MCF 10A (cell line): ENCODE results near the gene CAMSAP1. TPM values are rescaled to one million over a fixed set of nuclear protein-coding genes. Genes with fewer than 3 reads are reported as not detected.

Experiments used
- BruUV-seq: library from RNA; stranded (reverse); fragments of 400-500 nt; replicated peaks from 2 replicates; lab custom pipeline; 2021; lab: Mats Ljungman, UMichigan
- CTCF ChIA-PET: fragments of 300-600 bp; sonication (Branson Sonifier 250); formaldehyde crosslinking; extraction: SDS; loops from one replicate; lab custom pipeline; 2021; ENCODE audit warnings: antibody characterized with exemption, inconsistent platforms; lab: Yijun Ruan, JAX
- POLR2A ChIA-PET: fragments of 300-600, 350-650 bp; sonication (Branson Sonifier 250); formaldehyde crosslinking; extraction: SDS; loops from one replicate; lab custom pipeline; 2020; ENCODE audit warnings: antibody characterized with exemption, inconsistent platforms; lab: Yijun Ruan, JAX
- DNase-seq: peaks from one replicate; pipeline ENCODE4 v3.0.0-alpha.2; 2018; ENCODE audit not compliant: unreplicated experiment
- H3K27ac Mint-ChIP-seq: one replicate; pipeline ENCODE4 v1.8.0; 2022; ENCODE audit warnings: mild to moderate bottlenecking, low read depth, mixed read lengths; ENCODE audit not compliant: unreplicated experiment
- H3K27me3 Mint-ChIP-seq: one replicate; pipeline ENCODE4 v1.8.0; 2022; ENCODE audit warnings: mixed read lengths; ENCODE audit not compliant: insufficient read depth, unreplicated experiment
- H3K36me3 Mint-ChIP-seq: one replicate; pipeline ENCODE4 v1.8.0; 2022; ENCODE audit warnings: mild to moderate bottlenecking, moderate library complexity, mixed read lengths; ENCODE audit not compliant: insufficient read depth, unreplicated experiment
- H3K4me1 Mint-ChIP-seq: one replicate; pipeline ENCODE4 v1.8.0; 2022; ENCODE audit warnings: mixed read lengths; ENCODE audit not compliant: insufficient read depth, unreplicated experiment
- H3K4me3 Mint-ChIP-seq: one replicate; pipeline ENCODE4 v1.8.0; 2022; ENCODE audit warnings: mild to moderate bottlenecking, moderate library complexity, mixed read lengths; ENCODE audit not compliant: unreplicated experiment
- H3K9me3 Mint-ChIP-seq: one replicate; pipeline ENCODE4 v1.8.0; 2022; ENCODE audit warnings: mixed read lengths; ENCODE audit not compliant: unreplicated experiment
- intact Hi-C: fragments of 100-400 bp; cut with micrococcal nuclease; formaldehyde crosslinking; loops from 2 replicates; pipeline ENCODE4 v1.14.1; 2022
- total RNA-seq: library from RNA; stranded (reverse); gene quantifications from 2 replicates; pipeline ENCODE4 v1.2.3, GENCODE V29; 2022
- TF ChIP-seq, protein P1 (sequence below): fragments of 200-600 bp; IDR thresholded peaks from one replicate; pipeline ENCODE4 v1.8.0; 2022; ENCODE audit warnings: antibody characterized with exemption, mild to moderate bottlenecking; ENCODE audit not compliant: unreplicated experiment

Gene CAMSAP1
- total RNA-seq, 1 experiment from 2014 or later = 39.5 TPM

DNA sequence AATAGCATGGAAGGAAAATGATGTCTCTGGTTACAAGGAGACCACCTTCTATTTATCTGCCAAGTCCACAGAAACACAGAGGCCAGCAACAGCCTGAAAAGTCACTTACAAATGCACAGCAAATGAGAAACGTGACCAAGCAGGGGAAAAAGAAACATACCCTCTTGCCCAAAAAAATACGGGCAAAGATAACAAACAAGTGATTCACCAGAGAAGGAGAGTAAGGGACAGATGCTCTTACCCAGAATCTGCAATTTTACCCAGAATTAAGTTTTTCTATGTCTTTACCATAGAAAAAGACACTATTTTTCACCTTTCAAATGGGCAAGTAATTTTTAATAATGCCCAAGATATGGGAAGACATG, 28.1 kb downstream of the CAMSAP1 start:
- intact Hi-C loops = no loop called here

DNA sequence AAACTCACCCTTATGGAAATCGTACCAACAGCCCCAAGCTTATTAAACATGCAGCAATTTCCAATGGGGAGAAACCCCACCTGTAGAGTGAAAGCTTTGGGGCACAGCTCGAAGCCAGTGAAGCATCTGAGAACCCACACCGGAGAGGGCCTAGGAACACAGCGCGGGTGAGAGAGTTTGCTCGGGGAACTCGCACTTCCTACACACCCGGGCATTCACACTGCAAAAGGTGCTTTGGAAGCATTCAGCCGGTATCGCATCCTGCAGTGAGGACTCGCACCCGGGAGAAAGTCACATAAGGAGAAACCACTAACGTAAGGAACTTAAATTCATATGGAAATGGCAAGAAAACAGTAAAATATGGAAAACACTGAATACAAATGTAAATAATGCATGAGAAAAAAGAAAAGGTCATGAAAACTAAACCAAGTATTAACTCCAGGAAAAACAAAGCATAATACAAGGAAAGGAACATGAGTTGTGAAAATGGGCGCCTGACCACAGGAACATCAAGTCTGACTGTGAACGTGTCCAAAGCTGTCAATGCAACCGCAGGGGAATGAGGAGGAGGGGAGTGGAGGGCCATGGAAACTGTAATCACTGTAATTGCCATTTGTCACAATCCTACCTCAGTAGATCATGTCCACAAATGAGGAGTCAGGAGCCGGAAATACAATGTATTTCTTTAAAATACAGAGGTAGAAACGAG, 28.7 kb downstream of the CAMSAP1 start:
- no peak for DNase-seq
- TF ChIP-seq, protein P1, sequence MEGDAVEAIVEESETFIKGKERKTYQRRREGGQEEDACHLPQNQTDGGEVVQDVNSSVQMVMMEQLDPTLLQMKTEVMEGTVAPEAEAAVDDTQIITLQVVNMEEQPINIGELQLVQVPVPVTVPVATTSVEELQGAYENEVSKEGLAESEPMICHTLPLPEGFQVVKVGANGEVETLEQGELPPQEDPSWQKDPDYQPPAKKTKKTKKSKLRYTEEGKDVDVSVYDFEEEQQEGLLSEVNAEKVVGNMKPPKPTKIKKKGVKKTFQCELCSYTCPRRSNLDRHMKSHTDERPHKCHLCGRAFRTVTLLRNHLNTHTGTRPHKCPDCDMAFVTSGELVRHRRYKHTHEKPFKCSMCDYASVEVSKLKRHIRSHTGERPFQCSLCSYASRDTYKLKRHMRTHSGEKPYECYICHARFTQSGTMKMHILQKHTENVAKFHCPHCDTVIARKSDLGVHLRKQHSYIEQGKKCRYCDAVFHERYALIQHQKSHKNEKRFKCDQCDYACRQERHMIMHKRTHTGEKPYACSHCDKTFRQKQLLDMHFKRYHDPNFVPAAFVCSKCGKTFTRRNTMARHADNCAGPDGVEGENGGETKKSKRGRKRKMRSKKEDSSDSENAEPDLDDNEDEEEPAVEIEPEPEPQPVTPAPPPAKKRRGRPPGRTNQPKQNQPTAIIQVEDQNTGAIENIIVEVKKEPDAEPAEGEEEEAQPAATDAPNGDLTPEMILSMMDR = no peak
- H3K27me3 Mint-ChIP-seq = no peaks in the 10 kb centered on the region
- ChIA-PET POLR2A (no interaction called here), CTCF (no interaction called here)
- no peaks in the 10 kb centered on the region for H3K36me3 Mint-ChIP-seq
- no peak overlapping the region for H3K4me3 Mint-ChIP-seq
- peaks cover 14% of the 10 kb centered on the region for H3K4me1 Mint-ChIP-seq
- H3K9me3 Mint-ChIP-seq = no peaks in the 10 kb centered on the region
- no TSS peak for BruUV-seq
- no peak overlapping the region for H3K27ac Mint-ChIP-seq
- intact Hi-C loops = no loop called here

More for the DNA sequence above, 28.1 kb downstream of the CAMSAP1 start:
- TF ChIP-seq, protein P1 = no peak
- ChIA-PET POLR2A (no interaction called here), CTCF (no interaction called here)
- H3K4me1 Mint-ChIP-seq = peaks cover 15% of the 10 kb centered on the region
- H3K27me3 Mint-ChIP-seq = no peaks in the 10 kb centered on the region
- DNase-seq = no peak
- H3K4me3 Mint-ChIP-seq = no peak overlapping the region
- H3K36me3 Mint-ChIP-seq = no peaks in the 10 kb centered on the region
- H3K27ac Mint-ChIP-seq = no peak overlapping the region
- no peaks in the 10 kb centered on the region for H3K9me3 Mint-ChIP-seq
- BruUV-seq = no TSS peak

DNA sequence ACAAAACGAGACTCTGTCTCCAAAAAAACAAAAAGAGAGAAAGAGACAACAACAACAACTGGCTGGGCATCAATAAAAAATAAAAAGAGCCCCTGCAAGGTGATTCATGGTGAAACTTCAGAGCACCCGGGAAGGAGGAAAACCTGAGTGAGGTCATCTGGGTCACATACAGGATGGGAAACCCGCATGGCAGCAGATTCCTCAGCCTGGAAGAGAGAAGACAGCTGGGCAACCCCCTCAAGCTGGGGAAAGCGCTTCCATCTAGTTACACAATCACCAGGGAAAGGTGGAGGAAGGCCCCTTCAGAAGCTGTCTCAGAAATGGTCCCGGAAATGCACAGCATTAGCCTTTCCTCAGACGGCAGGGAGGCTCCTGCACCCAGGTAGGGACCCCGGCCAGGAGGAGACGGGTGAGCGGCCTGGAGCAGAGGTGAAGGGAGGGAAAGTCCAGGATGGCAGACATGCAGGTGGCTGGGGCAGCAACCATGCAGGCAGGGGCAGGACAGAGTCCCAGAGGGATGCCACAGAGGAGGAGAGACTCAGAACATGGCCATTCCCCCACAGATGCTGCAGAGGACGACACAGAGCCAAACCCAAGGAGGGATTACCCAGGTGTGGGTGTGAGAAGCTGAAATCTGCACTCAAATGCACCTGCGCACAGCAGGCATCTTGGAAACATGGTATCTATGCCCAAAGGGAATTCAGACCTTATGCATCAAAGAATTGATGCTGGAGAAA, 29.4 kb downstream of the CAMSAP1 start:
- Mint-ChIP-seq H3K9me3 (no peaks in the 10 kb centered on the region), H3K27ac (no peak overlapping the region), H3K4me3 (no peak overlapping the region), H3K4me1 (peaks cover 14% of the 10 kb centered on the region), H3K27me3 (no peaks in the 10 kb centered on the region), H3K36me3 (no peaks in the 10 kb centered on the region)
- TF ChIP-seq, protein P1 = no peak
- DNase-seq = no peak
- ChIA-PET CTCF (no interaction called here), POLR2A (interaction anchor here (0.7 kb wide), 1 partner anchor 21 kb away, joined by 3 read pairs; no protein-coding TSS in a partner anchor)
- BruUV-seq = no TSS peak
- intact Hi-C loops = no loop called here

DNA sequence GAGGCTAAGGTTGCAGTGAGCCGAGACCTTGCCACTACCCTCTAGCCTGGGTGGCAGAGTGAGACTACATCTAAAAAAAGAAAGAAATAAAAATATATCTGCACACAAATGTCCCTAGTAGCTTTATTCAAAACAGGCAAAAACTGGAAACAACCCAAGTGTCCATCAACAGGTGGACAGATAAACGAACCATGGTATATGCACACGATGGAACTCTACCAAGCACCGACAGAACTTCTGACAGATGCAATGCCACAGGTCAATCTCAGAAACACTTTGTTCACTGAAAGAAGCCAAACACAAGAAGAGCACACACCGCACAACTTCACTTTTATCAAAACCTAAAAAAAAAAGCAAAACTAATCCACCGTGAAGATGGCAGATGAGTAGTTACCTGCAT, 30.4 kb downstream of the CAMSAP1 start:
- no peak for DNase-seq
- Mint-ChIP-seq H3K4me3 (no peak overlapping the region), H3K36me3 (no peaks in the 10 kb centered on the region), H3K9me3 (no peaks in the 10 kb centered on the region), H3K27me3 (no peaks in the 10 kb centered on the region), H3K27ac (no peak overlapping the region), H3K4me1 (peaks cover 14% of the 10 kb centered on the region)
- intact Hi-C loops = no loop called here
- TF ChIP-seq, protein P1 = no peak
- BruUV-seq = no TSS peak
- CTCF ChIA-PET = interaction anchor here (0.6 kb wide), 1 partner anchor 569 kb away, joined by 3 read pairs; no protein-coding TSS in a partner anchor
- POLR2A ChIA-PET = no interaction called here
